Endothelial cell of umbilical vein (primary cell): Measurements from ENCODE around the gene KCNE3. TPM values are rescaled to one million over a fixed set of nuclear protein-coding genes. Genes with fewer than 3 reads are reported as not detected.

Experiments used
- BruUV-seq: library from RNA; stranded (reverse); fragments of 400-500 nt; replicated peaks from 2 replicates; lab custom pipeline; 2021; lab: Mats Ljungman, UMichigan
- CTCF ChIA-PET: fragments of 300-600, 350-600 bp; sonication (Branson Sonifier 250); formaldehyde crosslinking; loops from one replicate; lab custom pipeline; 2021; ENCODE audit warnings: antibody characterized with exemption, inconsistent platforms; lab: Charles Lee
- POLR2A ChIA-PET: fragments of 300-600, 350-600 bp; sonication (Branson Sonifier 250); formaldehyde crosslinking; loops from one replicate; lab custom pipeline; 2021; ENCODE audit warnings: antibody characterized with exemption, inconsistent platforms; lab: Charles Lee
- DNase-seq: peaks from one replicate; pipeline ENCODE4 v3.0.0-alpha.2; 2011; ENCODE audit warnings: low read depth, low spot score
- FAIRE-seq: peaks from 2 replicates; lab custom pipeline; 2011; peaks lifted over from hg19 to GRCh38; lab: Jason Lieb, UNC
- H2AFZ ChIP-seq: 2 replicates; pipeline ENCODE4 v1.6.0; 2012; ENCODE audit warnings: low read depth, low read length, control low read depth, inconsistent platforms
- H3K27ac ChIP-seq: 2 replicates; pipeline ENCODE4 v1.5.1; 2011; ENCODE audit warnings: low read depth, mild to moderate bottlenecking, control low read depth, low read length, moderate library complexity; ENCODE audit not compliant: insufficient read depth
- H3K27me3 ChIP-seq, 2 experiments: 2 replicates each; pipeline versions ENCODE4 v1.6.0 to v1.6.1; 2011; ENCODE audit warnings: low read length in 2 of 2, mixed read lengths in 1 of 2; ENCODE audit not compliant: control insufficient read depth in 2 of 2, insufficient read depth in 2 of 2
- H3K36me3 ChIP-seq, 2 experiments: 2 replicates in 1 of 2; 3 replicates in 1 of 2; pipeline ENCODE4 v1.5.1; 2011; ENCODE audit warnings: low read length in 2 of 2, mild to moderate bottlenecking in 1 of 2, moderate library complexity in 1 of 2; ENCODE audit not compliant: control insufficient read depth in 2 of 2, insufficient read depth in 2 of 2; ENCODE audit errors: extremely low read depth in 1 of 2
- H3K4me1 ChIP-seq: 3 replicates; pipeline ENCODE4 v1.5.1; 2011; ENCODE audit warnings: mild to moderate bottlenecking, low read length; ENCODE audit not compliant: control insufficient read depth, insufficient read depth; ENCODE audit errors: extremely low read depth
- H3K4me2 ChIP-seq: 2 replicates; pipeline ENCODE4 v1.6.1; 2011; ENCODE audit warnings: low read length, control low read depth, mixed read lengths; ENCODE audit not compliant: insufficient read depth
- H3K4me3 ChIP-seq, 3 experiments: fragments of 200-600 bp in 1 of 3; sonication (generic), shearing (Covaris generic) in 1 of 3; replicated peaks in 1 of 3; 2 replicates each; pipeline ENCODE4 v1.5.1; 2011 to 2016; ENCODE audit warnings: control low read depth in 3 of 3, low read length in 3 of 3, mild to moderate bottlenecking in 2 of 3, inconsistent platforms in 1 of 3, low read depth in 1 of 3, moderate library complexity in 1 of 3; ENCODE audit not compliant: insufficient read depth in 1 of 3
- H3K79me2 ChIP-seq: 2 replicates; pipeline ENCODE4 v1.6.0; 2012; ENCODE audit warnings: low read length, inconsistent platforms; ENCODE audit not compliant: control insufficient read depth, insufficient read depth
- H3K9ac ChIP-seq: replicated peaks from 2 replicates; pipeline ENCODE3; 2011; ENCODE audit warnings: low read length, control low read depth; ENCODE audit not compliant: insufficient read depth; ENCODE audit errors: extremely low read depth
- H3K9me1 ChIP-seq: replicated peaks from 3 replicates; pipeline ENCODE4 v1.6.0; 2011; ENCODE audit warnings: mild to moderate bottlenecking, low read length; ENCODE audit not compliant: control insufficient read depth, insufficient read depth; ENCODE audit errors: extremely low read depth
- H3K9me3 ChIP-seq: replicated peaks from 2 replicates; pipeline ENCODE4 v1.5.1; 2012; ENCODE audit warnings: low read length, inconsistent platforms; ENCODE audit not compliant: control insufficient read depth, insufficient read depth
- H4K20me1 ChIP-seq: replicated peaks from 2 replicates; pipeline ENCODE3; 2011; ENCODE audit warnings: mild to moderate bottlenecking, low read length; ENCODE audit not compliant: control insufficient read depth, insufficient read depth; ENCODE audit errors: extremely low read depth
- EZH2 ChIP-seq: IDR thresholded peaks from 2 replicates; pipeline ENCODE4 v1.6.1; 2012; ENCODE audit warnings: borderline replicate concordance, low read depth, mild to moderate bottlenecking, moderate library complexity, low read length, inconsistent platforms; ENCODE audit not compliant: severe bottlenecking
- FOS ChIP-seq: IDR thresholded peaks from 2 replicates; pipeline ENCODE4 v1.6.1; 2011; ENCODE audit warnings: mild to moderate bottlenecking, low read length, moderate library complexity, borderline replicate concordance; ENCODE audit not compliant: insufficient read depth
- GATA2 ChIP-seq: IDR thresholded peaks from 2 replicates; pipeline ENCODE4 v1.7.0; 2011; ENCODE audit warnings: low read depth, mild to moderate bottlenecking, moderate library complexity, mixed read lengths, low read length; ENCODE audit not compliant: insufficient read length, insufficient read depth
- JUN ChIP-seq: IDR thresholded peaks from 2 replicates; pipeline ENCODE4 v1.6.1; 2011; ENCODE audit warnings: borderline replicate concordance, low read depth; ENCODE audit not compliant: insufficient read length, insufficient read depth
- MYC ChIP-seq: IDR thresholded peaks from one replicate; pipeline ENCODE4 v1.6.1; 2011; ENCODE audit warnings: mild to moderate bottlenecking, low read depth, low read length
- POLR2A ChIP-seq: IDR thresholded peaks from 2 replicates; pipeline ENCODE4 v1.6.1; 2012; ENCODE audit warnings: low read depth, mild to moderate bottlenecking, control low read depth, low read length
- POLR2AphosphoS5 ChIP-seq: IDR thresholded peaks from 2 replicates; pipeline ENCODE4 v1.6.1; 2012; ENCODE audit warnings: low read depth, mild to moderate bottlenecking, control low read depth, low read length, moderate library complexity; ENCODE audit not compliant: insufficient read depth
- dilution Hi-C: fragments of 300-500 bp; cut with MboI; formaldehyde crosslinking; loops from one replicate; pipeline ENCODE4 v1.15.0; 2019; ENCODE audit warnings: low sequenced_read_pairs; ENCODE audit not compliant: extremely low pct_ligation_motif_present
- intact Hi-C: fragments of 100-400 bp; cut with micrococcal nuclease; formaldehyde crosslinking; loops from one replicate; pipeline ENCODE4 v1.10.0; 2022
- polyA plus RNA-seq, 4 experiments: library from polyadenylated mRNA; depleted of rRNA in 3 of 4; stranded (reverse) in 3 of 4; unstranded in 1 of 4; fragments of >200 nt; gene quantifications; 2 replicates each; pipeline versions ENCODE4 v1.2.1 to v1.2.3, GENCODE V29; 2011 to 2012; ENCODE audit warnings: missing spikeins in 1 of 4
- total RNA-seq: library from RNA; stranded (reverse); gene quantifications from 2 replicates; pipeline ENCODE4 v1.2.3, GENCODE V29; 2021
- TF ChIP-seq, protein P1 (sequence below): IDR thresholded peaks from 2 replicates; pipeline ENCODE4 v1.6.1; 2011; ENCODE audit not compliant: insufficient read depth, insufficient read length
- TF ChIP-seq, protein P2 (sequence below), 2 donors: IDR thresholded peaks; 1 replicate in 1 of 2; 2 replicates in 1 of 2; pipeline ENCODE4 v1.5.1; 2011; ENCODE audit warnings: low read length in 2 of 2, mild to moderate bottlenecking in 2 of 2, moderate library complexity in 2 of 2, control low read depth in 1 of 2, inconsistent platforms in 1 of 2, low read depth in 1 of 2; ENCODE audit not compliant: insufficient read depth in 1 of 2; ENCODE audit errors: extremely low read depth in 1 of 2

Gene KCNE3
- total and polyA plus RNA-seq, 2 donors (not counting 3 experiments of a cell fraction or from before 2014, with no cell fraction given) = 0.97 to 2.2 TPM

DNA sequence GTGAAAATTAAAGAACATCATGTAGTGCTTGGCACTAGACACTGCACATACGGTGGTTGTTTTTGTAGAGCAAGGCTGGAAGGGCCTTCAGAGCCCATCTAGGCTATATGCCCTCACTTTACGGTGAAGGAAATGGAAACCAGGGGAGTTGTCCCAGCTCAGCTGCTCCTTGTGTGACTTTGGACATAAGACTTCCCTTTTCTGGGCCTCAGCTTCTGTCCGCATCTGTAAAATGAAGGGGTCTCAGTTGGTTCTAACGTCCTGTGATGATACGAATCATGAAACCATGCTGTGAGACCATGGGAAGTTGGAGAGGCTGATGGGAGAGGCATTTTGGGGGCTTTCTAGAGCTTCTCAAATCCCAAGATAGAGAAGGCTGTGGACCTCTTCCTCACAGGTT lies 4.7 kb downstream of the KCNE3 start:
- no peak overlapping the region for H2AFZ ChIP-seq
- H3K9me1 ChIP-seq = no peaks in the 10 kb centered on the region
- no peak for FAIRE-seq
- peaks cover 11% of the 10 kb centered on the region for H3K4me1 ChIP-seq
- CTCF ChIA-PET = interaction anchor here (1.5 to 5.4 kb wide), 5 partner anchors 9 to 208 kb away, joined by 5 to 38 read pairs (median 8); partner anchors contain the start of gene LIPT2
- no peaks in the 10 kb centered on the region for H3K9me3 ChIP-seq
- intact Hi-C loops = no loop called here
- no peak overlapping the region for H3K4me2 ChIP-seq
- H3K27me3 ChIP-seq = peaks cover 16 to 23% of the 10 kb centered on the region in 2 experiments
- no peak overlapping the region for H3K4me3 ChIP-seq
- no peaks in the 10 kb centered on the region for H3K79me2 ChIP-seq
- H4K20me1 ChIP-seq = no peaks in the 10 kb centered on the region
- no TSS peak for BruUV-seq
- TF ChIP-seq, protein P1, sequence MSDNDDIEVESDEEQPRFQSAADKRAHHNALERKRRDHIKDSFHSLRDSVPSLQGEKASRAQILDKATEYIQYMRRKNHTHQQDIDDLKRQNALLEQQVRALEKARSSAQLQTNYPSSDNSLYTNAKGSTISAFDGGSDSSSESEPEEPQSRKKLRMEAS = no peak
- TF ChIP-seq JUN (no peak), GATA2 (no peak), EZH2 (no peak), FOS (no peak), POLR2AphosphoS5 (no peak), POLR2A (no peak), MYC (no peak)
- TF ChIP-seq, protein P2, sequence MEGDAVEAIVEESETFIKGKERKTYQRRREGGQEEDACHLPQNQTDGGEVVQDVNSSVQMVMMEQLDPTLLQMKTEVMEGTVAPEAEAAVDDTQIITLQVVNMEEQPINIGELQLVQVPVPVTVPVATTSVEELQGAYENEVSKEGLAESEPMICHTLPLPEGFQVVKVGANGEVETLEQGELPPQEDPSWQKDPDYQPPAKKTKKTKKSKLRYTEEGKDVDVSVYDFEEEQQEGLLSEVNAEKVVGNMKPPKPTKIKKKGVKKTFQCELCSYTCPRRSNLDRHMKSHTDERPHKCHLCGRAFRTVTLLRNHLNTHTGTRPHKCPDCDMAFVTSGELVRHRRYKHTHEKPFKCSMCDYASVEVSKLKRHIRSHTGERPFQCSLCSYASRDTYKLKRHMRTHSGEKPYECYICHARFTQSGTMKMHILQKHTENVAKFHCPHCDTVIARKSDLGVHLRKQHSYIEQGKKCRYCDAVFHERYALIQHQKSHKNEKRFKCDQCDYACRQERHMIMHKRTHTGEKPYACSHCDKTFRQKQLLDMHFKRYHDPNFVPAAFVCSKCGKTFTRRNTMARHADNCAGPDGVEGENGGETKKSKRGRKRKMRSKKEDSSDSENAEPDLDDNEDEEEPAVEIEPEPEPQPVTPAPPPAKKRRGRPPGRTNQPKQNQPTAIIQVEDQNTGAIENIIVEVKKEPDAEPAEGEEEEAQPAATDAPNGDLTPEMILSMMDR (IDR thresholded peaks at IDR 0.05; ENCODE audit: extremely low read depth in 1 of 2, insufficient read depth in 1 of 2, low read depth in 1 of 2, low read length in 2 of 2) = no peak
- DNase-seq = no peak
- POLR2A ChIA-PET = no interaction called here
- H3K27ac ChIP-seq = no peak overlapping the region
- no peak overlapping the region for H3K9ac ChIP-seq
- dilution Hi-C loops = no loop called here
- H3K36me3 ChIP-seq = no peaks in the 10 kb centered on the region
